PC-3 (cell line): ENCODE measurements around the gene HMCN1.

Experiments used
- EZH2 ChIP-seq: fragments of 300-600 bp; sonication (generic); IDR thresholded peaks from one replicate; pipeline ENCODE4 v1.6.1; 2017; ENCODE audit warnings: antibody characterized with exemption, mild to moderate bottlenecking, low read length; ENCODE audit not compliant: unreplicated experiment
- EZH2phosphoT487 ChIP-seq: fragments of 300-600 bp; sonication (generic); IDR thresholded peaks from 2 replicates; pipeline ENCODE4 v1.6.1; 2018; ENCODE audit warnings: mild to moderate bottlenecking, antibody characterized with exemption, low read length, borderline replicate concordance
- TF ChIP-seq, protein P1 (sequence below): fragments of 300-600 bp; sonication (generic); conservative IDR thresholded peaks from 2 replicates; pipeline ENCODE4 v1.5.1; 2017; ENCODE audit warnings: antibody characterized with exemption, low read depth, mild to moderate bottlenecking, low read length

DNA sequence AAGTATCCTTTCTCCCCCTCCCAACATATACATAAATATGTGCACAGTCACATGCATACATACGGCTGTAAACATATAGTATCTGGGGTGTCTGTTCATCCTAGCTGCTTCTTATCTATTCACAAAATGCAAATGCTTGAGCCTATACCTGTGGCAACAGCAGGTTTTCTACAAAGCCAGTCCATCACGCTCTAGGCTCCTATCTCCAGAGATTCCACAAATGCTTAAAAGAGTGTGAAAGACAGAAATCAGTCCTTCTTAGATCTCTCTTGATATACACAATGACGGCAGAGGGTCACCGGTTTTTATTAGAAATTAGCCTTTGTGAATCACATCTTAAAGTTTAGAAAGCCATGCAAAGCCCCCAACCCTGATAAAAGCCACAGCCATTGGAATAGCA lies 501.5 kb downstream of the HMCN1 start:
- no peak for TF ChIP-seq EZH2
- TF ChIP-seq, protein P1, sequence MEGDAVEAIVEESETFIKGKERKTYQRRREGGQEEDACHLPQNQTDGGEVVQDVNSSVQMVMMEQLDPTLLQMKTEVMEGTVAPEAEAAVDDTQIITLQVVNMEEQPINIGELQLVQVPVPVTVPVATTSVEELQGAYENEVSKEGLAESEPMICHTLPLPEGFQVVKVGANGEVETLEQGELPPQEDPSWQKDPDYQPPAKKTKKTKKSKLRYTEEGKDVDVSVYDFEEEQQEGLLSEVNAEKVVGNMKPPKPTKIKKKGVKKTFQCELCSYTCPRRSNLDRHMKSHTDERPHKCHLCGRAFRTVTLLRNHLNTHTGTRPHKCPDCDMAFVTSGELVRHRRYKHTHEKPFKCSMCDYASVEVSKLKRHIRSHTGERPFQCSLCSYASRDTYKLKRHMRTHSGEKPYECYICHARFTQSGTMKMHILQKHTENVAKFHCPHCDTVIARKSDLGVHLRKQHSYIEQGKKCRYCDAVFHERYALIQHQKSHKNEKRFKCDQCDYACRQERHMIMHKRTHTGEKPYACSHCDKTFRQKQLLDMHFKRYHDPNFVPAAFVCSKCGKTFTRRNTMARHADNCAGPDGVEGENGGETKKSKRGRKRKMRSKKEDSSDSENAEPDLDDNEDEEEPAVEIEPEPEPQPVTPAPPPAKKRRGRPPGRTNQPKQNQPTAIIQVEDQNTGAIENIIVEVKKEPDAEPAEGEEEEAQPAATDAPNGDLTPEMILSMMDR, result no peak
- no peak for TF ChIP-seq EZH2phosphoT487
